ENCODE measurements around the gene CD69.

Gene CD69

GRCh38 chr12:9762369-9762768 lies 1.7 kb upstream of the CD69 start:
- peaks cover 14% of the 10 kb centered on the region for H3K4me1 ChIP-seq (ENCODE audit: low read length)
- no peak overlapping the region for H2AFZ ChIP-seq (ENCODE audit: low read length)
- H3K9ac ChIP-seq (ENCODE audit: low read length), result no peak overlapping the region
- no peaks in the 10 kb centered on the region for H4K20me1 ChIP-seq (ENCODE audit: insufficient read depth, low read length)
- no peak overlapping the region for H3K4me2 ChIP-seq (ENCODE audit: low read depth, low read length)
- H3K9me2 ChIP-seq (replicated peaks; ENCODE audit: insufficient read depth, low read length), result no peaks in the 10 kb centered on the region
- no peak overlapping the region for H3K27ac ChIP-seq (ENCODE audit: low read length)
- H3K79me2 ChIP-seq (ENCODE audit: low read length), result no peaks in the 10 kb centered on the region
- H3F3A ChIP-seq (ENCODE audit: insufficient read depth, low read length), result peaks cover 23% of the 10 kb centered on the region
- no peaks in the 10 kb centered on the region for H3K36me3 ChIP-seq (replicated peaks; ENCODE audit: insufficient read depth, low read length)
- no peak for DNase-seq
- no peak overlapping the region for H3K4me3 ChIP-seq (ENCODE audit: low read length)
- no peaks in the 10 kb centered on the region for H3K9me3 ChIP-seq (replicated peaks; ENCODE audit: insufficient read depth, low read length)
- H3K27me3 ChIP-seq (replicated peaks; ENCODE audit: insufficient read depth, low read length), result no peaks in the 10 kb centered on the region
- TF ChIP-seq CTCF (IDR thresholded peaks at IDR 0.05; ENCODE audit: low read length) (no peak), EZH2phosphoT487 (IDR thresholded peaks at IDR 0.05; ENCODE audit: low read length) (no peak), EZH2 (optimal IDR thresholded peaks at IDR 0.05; ENCODE audit: low read depth, low read length) (no peak)

- H3K27me3 ChIP-seq (replicated peaks; ENCODE audit: insufficient read depth, low read length), result no peaks in the 10 kb centered on the region
- no peaks in the 10 kb centered on the region for H3K79me2 ChIP-seq (ENCODE audit: low read length)
- no peak overlapping the region for H3K4me3 ChIP-seq (ENCODE audit: low read length)
- no peaks in the 10 kb centered on the region for H3K9me3 ChIP-seq (replicated peaks; ENCODE audit: insufficient read depth, low read length)
- TF ChIP-seq EZH2 (optimal IDR thresholded peaks at IDR 0.05; ENCODE audit: low read depth, low read length) (no peak), EZH2phosphoT487 (IDR thresholded peaks at IDR 0.05; ENCODE audit: low read length) (no peak), CTCF (IDR thresholded peaks at IDR 0.05; ENCODE audit: low read length) (no peak)
- H3F3A ChIP-seq (ENCODE audit: insufficient read depth, low read length), result peaks cover 23% of the 10 kb centered on the region
- no peak overlapping the region for H3K27ac ChIP-seq (ENCODE audit: low read length)
- no peaks in the 10 kb centered on the region for H3K36me3 ChIP-seq (replicated peaks; ENCODE audit: insufficient read depth, low read length)
- no peak overlapping the region for H3K4me2 ChIP-seq (ENCODE audit: low read depth, low read length)
- no peak overlapping the region for H2AFZ ChIP-seq (ENCODE audit: low read length)
- no peaks in the 10 kb centered on the region for H4K20me1 ChIP-seq (ENCODE audit: insufficient read depth, low read length)
- peaks cover 14% of the 10 kb centered on the region for H3K4me1 ChIP-seq (ENCODE audit: low read length)
- DNase-seq, result no peak
- H3K9me2 ChIP-seq (replicated peaks; ENCODE audit: insufficient read depth, low read length), result no peaks in the 10 kb centered on the region
- H3K9ac ChIP-seq (ENCODE audit: low read length), result no peak overlapping the region
Measured at GRCh38 chr12:9761419-9761781, 699 bp upstream of the CD69 start.

GRCh38 chr12:9760120-9760519 lies 581 bp downstream of the CD69 start:
- no peak overlapping the region for H3K27ac ChIP-seq (ENCODE audit: low read length)
- H3K27me3 ChIP-seq (replicated peaks; ENCODE audit: insufficient read depth, low read length), result no peaks in the 10 kb centered on the region
- H3K4me3 ChIP-seq (ENCODE audit: low read length), result no peak overlapping the region
- H3K4me2 ChIP-seq (ENCODE audit: low read depth, low read length), result no peak overlapping the region
- no peak overlapping the region for H3K9ac ChIP-seq (ENCODE audit: low read length)
- H4K20me1 ChIP-seq (ENCODE audit: insufficient read depth, low read length), result no peaks in the 10 kb centered on the region
- DNase-seq, result no peak
- H2AFZ ChIP-seq (ENCODE audit: low read length), result no peak overlapping the region
- peaks cover 7% of the 10 kb centered on the region for H3K4me1 ChIP-seq (ENCODE audit: low read length)
- H3K36me3 ChIP-seq (replicated peaks; ENCODE audit: insufficient read depth, low read length), result no peaks in the 10 kb centered on the region
- TF ChIP-seq EZH2phosphoT487 (IDR thresholded peaks at IDR 0.05; ENCODE audit: low read length) (no peak), CTCF (IDR thresholded peaks at IDR 0.05; ENCODE audit: low read length) (no peak), EZH2 (optimal IDR thresholded peaks at IDR 0.05; ENCODE audit: low read depth, low read length) (no peak)
- H3F3A ChIP-seq (ENCODE audit: insufficient read depth, low read length), result peaks cover 13% of the 10 kb centered on the region
- H3K79me2 ChIP-seq (ENCODE audit: low read length), result no peaks in the 10 kb centered on the region
- H3K9me3 ChIP-seq (replicated peaks; ENCODE audit: insufficient read depth, low read length), result no peaks in the 10 kb centered on the region
- H3K9me2 ChIP-seq (replicated peaks; ENCODE audit: insufficient read depth, low read length), result no peaks in the 10 kb centered on the region

Measured in MM.1S (cell line).